ENCODE measurements around the gene NBPF12.
"Not testable (repeated sequence)": the region's sequence is repeated elsewhere in the genome, so short reads cannot be mapped to it uniquely, and the experiment has no call there.

The NBPF12 gene, protein sequence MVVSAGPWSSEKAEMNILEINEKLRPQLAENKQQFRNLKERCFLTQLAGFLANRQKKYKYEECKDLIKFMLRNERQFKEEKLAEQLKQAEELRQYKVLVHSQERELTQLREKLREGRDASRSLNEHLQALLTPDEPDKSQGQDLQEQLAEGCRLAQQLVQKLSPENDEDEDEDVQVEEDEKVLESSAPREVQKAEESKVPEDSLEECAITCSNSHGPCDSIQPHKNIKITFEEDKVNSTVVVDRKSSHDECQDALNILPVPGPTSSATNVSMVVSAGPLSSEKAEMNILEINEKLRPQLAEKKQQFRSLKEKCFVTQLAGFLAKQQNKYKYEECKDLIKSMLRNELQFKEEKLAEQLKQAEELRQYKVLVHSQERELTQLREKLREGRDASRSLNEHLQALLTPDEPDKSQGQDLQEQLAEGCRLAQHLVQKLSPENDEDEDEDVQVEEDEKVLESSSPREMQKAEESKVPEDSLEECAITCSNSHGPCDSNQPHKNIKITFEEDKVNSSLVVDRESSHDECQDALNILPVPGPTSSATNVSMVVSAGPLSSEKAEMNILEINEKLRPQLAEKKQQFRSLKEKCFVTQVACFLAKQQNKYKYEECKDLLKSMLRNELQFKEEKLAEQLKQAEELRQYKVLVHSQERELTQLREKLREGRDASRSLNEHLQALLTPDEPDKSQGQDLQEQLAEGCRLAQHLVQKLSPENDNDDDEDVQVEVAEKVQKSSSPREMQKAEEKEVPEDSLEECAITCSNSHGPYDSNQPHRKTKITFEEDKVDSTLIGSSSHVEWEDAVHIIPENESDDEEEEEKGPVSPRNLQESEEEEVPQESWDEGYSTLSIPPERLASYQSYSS (N-terminal part only)

DNA sequence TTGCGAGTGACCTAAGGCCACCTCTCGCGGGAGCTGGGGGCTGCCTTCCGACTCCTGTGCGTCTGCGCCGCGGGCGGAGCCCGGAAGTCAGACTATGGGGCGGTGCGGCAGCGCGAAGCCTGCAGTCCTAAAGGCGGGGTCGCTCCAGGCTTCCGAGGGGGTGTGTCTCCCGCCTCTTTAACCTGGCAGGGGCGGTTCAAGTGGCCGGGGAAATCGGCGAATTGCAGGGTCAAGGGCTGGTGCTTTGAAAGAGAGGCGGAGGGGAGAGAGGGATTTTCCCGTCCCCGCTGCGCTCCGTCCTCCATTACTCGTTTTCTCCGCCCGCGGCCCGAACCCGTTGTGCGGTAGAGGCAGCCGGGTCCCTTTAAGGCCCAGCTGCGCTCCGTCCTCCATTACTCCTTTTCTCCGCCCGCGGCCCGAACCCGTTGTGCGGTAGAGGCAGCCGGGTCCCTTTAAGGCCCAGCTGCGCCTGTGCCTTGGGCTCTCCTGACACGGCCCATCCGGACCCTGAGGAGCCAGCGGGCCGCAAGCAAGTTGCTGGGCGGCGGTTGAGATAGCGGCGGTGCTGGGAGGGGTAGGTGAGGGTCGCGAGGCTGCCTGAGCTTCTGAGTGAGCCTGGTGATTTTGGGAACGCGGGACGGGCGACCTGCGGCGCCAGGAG, at the start of gene NBPF12:
Gene NBPF12 (plus strand): TSS at position 83 of the 661 bp plus-strand sequence. CDS start 21,820 bp downstream, outside the sequence.
- peak within 1 kb of the TSS; percentile 65 for H3K4me3 ChIP-seq (ENCODE audit: low read length)
- H3K9me2 ChIP-seq (replicated peaks; ENCODE audit: insufficient read depth, low read length); H3K27me3 ChIP-seq (replicated peaks; ENCODE audit: insufficient read depth, low read length); H3K9me3 ChIP-seq (replicated peaks; ENCODE audit: insufficient read depth, low read length); H3K36me3 ChIP-seq (replicated peaks; ENCODE audit: insufficient read depth, low read length); H3K4me1 ChIP-seq (ENCODE audit: low read length); H4K20me1 ChIP-seq (ENCODE audit: insufficient read depth, low read length); H3F3A ChIP-seq (ENCODE audit: insufficient read depth, low read length): not testable (repeated sequence)
- H3K79me2 ChIP-seq (ENCODE audit: low read length), result peaks cover 11% of the 10 kb centered on the region
- peak within 1 kb of the TSS; percentile 37; the same call in 1 of the 2 replicates for H2AFZ ChIP-seq (ENCODE audit: low read length)
- peak within 1 kb of the TSS; percentile 64; the same call in 1 of the 2 replicates for H3K9ac ChIP-seq (ENCODE audit: low read length)
- peak within 1 kb of the TSS; percentile 54; the same call in 1 of the 2 replicates for H3K27ac ChIP-seq (ENCODE audit: low read length)
- H3K4me2 ChIP-seq (ENCODE audit: low read depth, low read length), result peak within 1 kb of the TSS; percentile 50; the same call in 1 of the 2 replicates
- DNase-seq, result peak; percentile 91

- H3K9ac ChIP-seq (ENCODE audit: low read length); H4K20me1 ChIP-seq (ENCODE audit: insufficient read depth, low read length); H3K9me2 ChIP-seq (replicated peaks; ENCODE audit: insufficient read depth, low read length); H3K9me3 ChIP-seq (replicated peaks; ENCODE audit: insufficient read depth, low read length); H3K4me3 ChIP-seq (ENCODE audit: low read length); H3F3A ChIP-seq (ENCODE audit: insufficient read depth, low read length); H2AFZ ChIP-seq (ENCODE audit: low read length); H3K36me3 ChIP-seq (replicated peaks; ENCODE audit: insufficient read depth, low read length); H3K4me1 ChIP-seq (ENCODE audit: low read length); H3K27me3 ChIP-seq (replicated peaks; ENCODE audit: insufficient read depth, low read length); DNase-seq; H3K4me2 ChIP-seq (ENCODE audit: low read depth, low read length); H3K79me2 ChIP-seq (ENCODE audit: low read length); H3K27ac ChIP-seq (ENCODE audit: low read length): not testable (repeated sequence)
Observed at GRCh38 chr1:146891355-146891754, 46.8 kb upstream of the NBPF12 start.

DNA sequence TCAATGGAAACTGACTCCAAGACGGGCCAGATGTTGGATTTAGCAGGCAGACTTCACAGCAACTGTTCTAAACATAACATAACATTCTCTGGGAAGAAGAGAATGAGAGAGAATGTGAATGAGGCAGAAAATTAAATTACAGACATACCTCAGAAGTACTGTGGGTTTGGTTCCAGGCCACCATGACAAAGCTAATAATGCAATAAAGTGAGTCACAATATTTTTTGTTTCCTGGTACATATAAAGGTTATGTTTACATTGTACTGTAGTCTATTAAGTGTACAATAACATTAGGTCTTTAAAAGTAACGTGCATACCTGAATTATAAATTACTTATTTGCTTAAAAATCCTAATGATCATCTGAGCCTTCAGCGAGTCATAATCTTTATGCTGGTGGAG, 45.8 kb upstream of the NBPF12 start:
- not testable (repeated sequence) for H3K27me3 ChIP-seq (replicated peaks; ENCODE audit: insufficient read depth, low read length); H3K36me3 ChIP-seq (replicated peaks; ENCODE audit: insufficient read depth, low read length); H3K4me3 ChIP-seq (ENCODE audit: low read length); H2AFZ ChIP-seq (ENCODE audit: low read length); H3K4me1 ChIP-seq (ENCODE audit: low read length); H3K9me3 ChIP-seq (replicated peaks; ENCODE audit: insufficient read depth, low read length); DNase-seq; H3K9me2 ChIP-seq (replicated peaks; ENCODE audit: insufficient read depth, low read length); H4K20me1 ChIP-seq (ENCODE audit: insufficient read depth, low read length); H3K9ac ChIP-seq (ENCODE audit: low read length); H3K79me2 ChIP-seq (ENCODE audit: low read length); H3K27ac ChIP-seq (ENCODE audit: low read length); H3F3A ChIP-seq (ENCODE audit: insufficient read depth, low read length); H3K4me2 ChIP-seq (ENCODE audit: low read depth, low read length)

DNA sequence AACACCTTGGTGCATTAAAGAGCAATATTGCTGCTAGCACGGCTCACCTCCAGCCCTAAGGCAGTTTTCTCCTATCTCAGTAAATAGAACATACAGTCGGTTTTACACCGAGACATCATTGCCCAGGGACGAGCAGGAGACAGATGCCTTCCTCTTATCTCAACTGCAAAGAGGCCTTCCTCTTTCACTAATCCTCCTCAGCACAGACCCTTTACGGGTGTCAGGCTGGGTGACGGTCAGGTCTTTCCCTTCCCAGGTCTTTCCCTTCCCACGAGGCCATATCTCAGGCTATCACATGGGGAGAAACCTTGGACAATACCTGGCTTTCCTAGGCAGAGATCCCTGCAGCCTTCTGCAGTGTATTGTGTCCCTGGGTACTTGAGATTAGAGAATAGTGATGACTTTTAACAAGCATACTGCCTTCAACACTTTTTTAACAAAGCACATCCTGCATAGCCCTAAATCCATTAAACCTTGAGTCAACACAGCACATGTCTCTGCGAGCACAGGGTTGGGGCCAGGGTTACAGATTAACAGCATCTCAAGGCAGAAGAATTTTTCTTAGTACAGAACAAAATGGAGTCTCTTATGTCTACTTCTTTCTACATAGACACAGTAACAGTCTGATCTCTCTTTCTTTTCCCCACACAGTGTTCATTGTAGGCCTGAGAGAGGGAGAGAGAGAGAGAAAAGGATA, 30.4 kb upstream of the NBPF12 start:
- H3K9me2 ChIP-seq (replicated peaks; ENCODE audit: insufficient read depth, low read length); H3K36me3 ChIP-seq (replicated peaks; ENCODE audit: insufficient read depth, low read length); H4K20me1 ChIP-seq (ENCODE audit: insufficient read depth, low read length); H3K4me3 ChIP-seq (ENCODE audit: low read length); H3K9ac ChIP-seq (ENCODE audit: low read length); H3K79me2 ChIP-seq (ENCODE audit: low read length); H3K4me2 ChIP-seq (ENCODE audit: low read depth, low read length); H3K27me3 ChIP-seq (replicated peaks; ENCODE audit: insufficient read depth, low read length); H2AFZ ChIP-seq (ENCODE audit: low read length); H3F3A ChIP-seq (ENCODE audit: insufficient read depth, low read length); DNase-seq; H3K27ac ChIP-seq (ENCODE audit: low read length); H3K9me3 ChIP-seq (replicated peaks; ENCODE audit: insufficient read depth, low read length); H3K4me1 ChIP-seq (ENCODE audit: low read length): not testable (repeated sequence)

DNA sequence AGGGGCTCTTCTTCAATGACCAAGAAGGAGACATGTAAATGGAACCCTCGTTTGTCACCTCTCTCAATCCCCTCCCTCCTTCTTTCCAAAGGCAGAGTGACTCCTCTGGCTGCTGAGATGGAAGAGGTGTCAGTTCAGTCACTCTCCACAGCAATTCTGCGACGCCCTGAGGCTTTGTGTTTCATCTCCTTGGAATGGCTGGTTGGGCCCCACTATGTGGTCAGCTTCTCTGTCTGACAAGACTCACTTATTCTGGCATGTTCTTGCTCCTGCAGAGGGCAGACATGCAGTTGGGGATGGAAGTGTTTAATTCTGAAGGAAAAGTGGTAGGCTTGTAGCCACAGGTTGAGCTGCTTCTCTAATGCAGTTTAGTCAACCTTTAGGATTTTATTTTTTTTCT, 25.1 kb upstream of the NBPF12 start:
- not testable (repeated sequence) for H4K20me1 ChIP-seq (ENCODE audit: insufficient read depth, low read length); H3K27me3 ChIP-seq (replicated peaks; ENCODE audit: insufficient read depth, low read length); H3F3A ChIP-seq (ENCODE audit: insufficient read depth, low read length); H2AFZ ChIP-seq (ENCODE audit: low read length); H3K79me2 ChIP-seq (ENCODE audit: low read length); H3K9me2 ChIP-seq (replicated peaks; ENCODE audit: insufficient read depth, low read length); H3K36me3 ChIP-seq (replicated peaks; ENCODE audit: insufficient read depth, low read length); H3K27ac ChIP-seq (ENCODE audit: low read length); H3K4me2 ChIP-seq (ENCODE audit: low read depth, low read length); H3K9me3 ChIP-seq (replicated peaks; ENCODE audit: insufficient read depth, low read length); H3K4me1 ChIP-seq (ENCODE audit: low read length); H3K4me3 ChIP-seq (ENCODE audit: low read length); DNase-seq; H3K9ac ChIP-seq (ENCODE audit: low read length)

DNA sequence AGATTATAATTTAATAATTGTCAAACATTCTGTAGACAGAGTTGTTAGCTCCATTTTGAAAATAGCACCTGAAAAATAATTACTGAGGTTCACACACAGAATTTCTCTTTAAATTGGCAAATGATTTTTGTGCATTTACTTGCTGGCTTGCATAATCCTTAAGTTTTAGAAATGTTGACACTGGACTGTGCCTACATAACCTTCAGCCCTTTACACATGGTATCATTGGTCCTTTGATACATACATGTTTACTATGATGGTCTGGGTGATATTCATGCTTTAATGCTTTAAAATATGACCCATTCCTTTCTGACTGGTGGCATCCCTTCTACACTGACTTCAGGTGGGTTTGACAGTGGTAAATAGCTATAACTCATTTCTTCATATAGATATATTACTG, 17.3 kb upstream of the NBPF12 start:
- H3K27ac ChIP-seq (ENCODE audit: low read length); H3F3A ChIP-seq (ENCODE audit: insufficient read depth, low read length); H3K27me3 ChIP-seq (replicated peaks; ENCODE audit: insufficient read depth, low read length); H3K4me1 ChIP-seq (ENCODE audit: low read length); H3K9me3 ChIP-seq (replicated peaks; ENCODE audit: insufficient read depth, low read length); H3K9ac ChIP-seq (ENCODE audit: low read length); H4K20me1 ChIP-seq (ENCODE audit: insufficient read depth, low read length); H3K36me3 ChIP-seq (replicated peaks; ENCODE audit: insufficient read depth, low read length); H3K9me2 ChIP-seq (replicated peaks; ENCODE audit: insufficient read depth, low read length); H3K79me2 ChIP-seq (ENCODE audit: low read length); DNase-seq; H2AFZ ChIP-seq (ENCODE audit: low read length); H3K4me2 ChIP-seq (ENCODE audit: low read depth, low read length); H3K4me3 ChIP-seq (ENCODE audit: low read length): not testable (repeated sequence)

DNA sequence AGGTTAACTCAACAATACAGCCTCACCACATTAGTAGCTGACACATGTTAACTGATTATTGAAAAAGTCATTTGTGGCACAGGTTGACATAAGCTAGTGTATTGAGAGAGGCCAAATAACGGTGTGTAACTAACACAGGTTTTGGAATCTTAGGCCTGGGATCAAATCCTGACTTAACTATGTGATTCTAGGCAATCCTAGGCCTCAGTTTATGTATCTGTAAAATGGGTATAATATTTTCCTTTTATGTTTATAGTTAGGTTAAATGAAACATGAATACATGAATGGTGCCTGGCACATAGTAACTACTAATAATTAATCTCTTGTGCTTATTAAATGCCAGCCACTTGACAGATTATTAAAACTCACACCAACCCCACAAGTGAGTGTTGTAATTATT, 15.5 kb upstream of the NBPF12 start:
- not testable (repeated sequence) for H3K9me2 ChIP-seq (replicated peaks; ENCODE audit: insufficient read depth, low read length); H3K27me3 ChIP-seq (replicated peaks; ENCODE audit: insufficient read depth, low read length); H2AFZ ChIP-seq (ENCODE audit: low read length); H3K79me2 ChIP-seq (ENCODE audit: low read length); H3K4me3 ChIP-seq (ENCODE audit: low read length); H3K9me3 ChIP-seq (replicated peaks; ENCODE audit: insufficient read depth, low read length); DNase-seq; H3K4me1 ChIP-seq (ENCODE audit: low read length); H4K20me1 ChIP-seq (ENCODE audit: insufficient read depth, low read length); H3K4me2 ChIP-seq (ENCODE audit: low read depth, low read length); H3K27ac ChIP-seq (ENCODE audit: low read length); H3K36me3 ChIP-seq (replicated peaks; ENCODE audit: insufficient read depth, low read length); H3K9ac ChIP-seq (ENCODE audit: low read length); H3F3A ChIP-seq (ENCODE audit: insufficient read depth, low read length)
